ENCODE measurements around the gene COL13A1.

Gene COL13A1

GRCh38 chr10:69955897-69956740 is 154.4 kb downstream of the COL13A1 start:
- no peak for DNase-seq (ENCODE audit: low read depth)
- no peak overlapping the region for H3K4me3 ChIP-seq (ENCODE audit: low read depth, low read length)
- TF ChIP-seq CTCF (IDR thresholded peaks at IDR 0.05; ENCODE audit: insufficient read depth, low read depth, low read length, missing control alignments) = no peak

- TF ChIP-seq CTCF (IDR thresholded peaks at IDR 0.05; ENCODE audit: insufficient read depth, low read depth, low read length, missing control alignments) = no peak
- no peak for DNase-seq (ENCODE audit: low read depth)
Observed at GRCh38 chr10:69956741-69957230, 155.1 kb downstream of the COL13A1 start.

DNA sequence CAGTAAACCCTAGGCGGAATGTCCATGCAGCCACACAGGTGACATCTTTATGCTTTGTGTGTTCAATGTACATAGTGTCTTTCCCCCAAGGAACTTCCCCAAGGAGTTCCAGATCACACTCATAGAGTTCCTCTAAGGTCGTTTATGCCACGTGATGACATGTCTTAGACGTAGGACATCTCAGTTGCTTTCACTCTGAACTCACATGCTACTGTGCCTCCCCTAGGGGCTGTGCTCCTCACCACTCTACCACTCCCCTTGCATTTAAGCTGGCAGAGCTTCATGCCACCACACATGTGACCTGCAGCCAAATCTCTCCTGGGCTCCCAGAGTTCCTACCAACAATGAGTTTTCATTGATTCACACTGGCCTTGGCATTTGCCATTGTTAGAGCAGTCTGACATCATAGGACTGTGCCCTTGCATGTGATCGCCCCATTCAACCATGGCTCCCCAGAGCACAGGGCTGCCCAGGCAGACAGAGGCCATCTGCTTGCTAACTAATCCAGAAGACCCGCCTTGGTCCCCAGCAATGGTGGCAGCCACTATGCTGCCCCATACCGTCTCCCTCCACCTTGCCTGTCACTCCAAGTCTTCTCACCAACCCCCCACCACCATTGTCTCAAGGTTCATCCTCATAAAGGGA is 155.7 kb downstream of the COL13A1 start:
- no peak overlapping the region for H3K4me3 ChIP-seq (ENCODE audit: low read depth, low read length)
- no peak for TF ChIP-seq CTCF (IDR thresholded peaks at IDR 0.05; ENCODE audit: insufficient read depth, low read depth, low read length, missing control alignments)
- no peak for DNase-seq (ENCODE audit: low read depth)

More at GRCh38 chr10:69956741-69957230, 155.1 kb downstream of the COL13A1 start:
- H3K4me3 ChIP-seq (ENCODE audit: low read depth, low read length) = no peak overlapping the region

DNA sequence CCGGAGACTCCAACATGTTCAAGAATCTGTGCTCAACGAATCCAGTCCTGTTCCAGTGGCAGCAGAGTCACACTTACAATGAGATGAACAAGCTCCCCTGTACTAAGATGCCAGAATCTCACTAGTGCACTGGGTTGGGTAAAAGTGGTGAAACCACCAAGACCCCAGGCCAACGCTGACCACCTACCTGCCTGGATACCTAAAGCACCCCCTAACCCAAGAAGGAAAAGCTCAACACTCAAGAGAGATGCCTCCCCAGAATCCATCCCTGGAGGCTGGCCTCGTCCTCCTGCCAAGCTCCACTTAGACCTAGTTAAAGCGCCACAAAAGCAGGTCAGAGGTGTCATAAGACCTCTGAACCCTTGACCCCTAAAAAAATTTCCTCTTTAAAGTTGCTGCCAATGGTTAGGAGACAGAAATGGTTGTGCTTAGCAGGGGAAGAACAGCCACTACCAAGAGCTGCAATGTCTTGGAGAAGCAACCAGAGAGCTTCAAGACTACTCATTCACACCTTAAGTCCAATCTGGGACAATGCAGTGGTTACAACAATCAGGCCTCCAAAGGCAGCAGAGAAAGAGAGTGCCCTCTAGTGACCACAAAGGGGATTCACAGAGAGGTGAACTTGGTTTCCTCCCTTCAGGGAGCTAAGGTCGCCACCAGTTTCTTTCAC is 156.3 kb downstream of the COL13A1 start:
- peak; percentile 92 for TF ChIP-seq CTCF (IDR thresholded peaks at IDR 0.05; ENCODE audit: insufficient read depth, low read depth, low read length, missing control alignments)
- DNase-seq (ENCODE audit: low read depth) = peak; percentile 61
- H3K4me3 ChIP-seq (ENCODE audit: low read depth, low read length) = no peak overlapping the region

GRCh38 chr10:69958556-69958902 is 156.8 kb downstream of the COL13A1 start:
- DNase-seq (ENCODE audit: low read depth) = no peak
- no peak for TF ChIP-seq CTCF (IDR thresholded peaks at IDR 0.05; ENCODE audit: insufficient read depth, low read depth, low read length, missing control alignments)

GRCh38 chr10:69959911-69960310 is 158.2 kb downstream of the COL13A1 start:
- DNase-seq (ENCODE audit: low read depth) = no peak
- TF ChIP-seq CTCF (IDR thresholded peaks at IDR 0.05; ENCODE audit: insufficient read depth, low read depth, low read length, missing control alignments) = no peak

More at GRCh38 chr10:69958556-69958902, 156.8 kb downstream of the COL13A1 start:
- H3K4me3 ChIP-seq (ENCODE audit: low read depth, low read length) = no peak overlapping the region

More at GRCh38 chr10:69959911-69960310, 158.2 kb downstream of the COL13A1 start:
- H3K4me3 ChIP-seq (ENCODE audit: low read depth, low read length) = no peak overlapping the region

Measured in GM12865 (cell line).